Right ventricle myocardium inferior (tissue), 1 donor: ENCODE measurements around the gene AGBL3. TPM values are rescaled to one million over a fixed set of nuclear protein-coding genes. Genes with fewer than 3 reads are reported as not detected.
A peak's percentile ranks its signal among the peaks of the same experiment; 100 is the strongest.
"Not testable (repeated sequence)": the region's sequence is repeated elsewhere in the genome, so short reads cannot be mapped to it uniquely, and the experiment has no call there.

Experiments used
- ATAC-seq: fragments of 200-7000 bp; cut with Tn5 transposase; one replicate; pipeline ENCODE4 v1.9.1; 2020; ENCODE audit warnings: mild to moderate bottlenecking, moderate library complexity
- DNase-seq: peaks from one replicate; pipeline ENCODE4 v3.0.0; 2021; ENCODE audit errors: missing footprints
- intact Hi-C: fragments of 100-400 bp; cut with DNase I; formaldehyde crosslinking; loops from one replicate; pipeline ENCODE4 v1.11.0; 2022
- total RNA-seq: library from RNA; stranded (reverse); fragmentation: NEBNext Ultra II Directional; extraction: Animal tissue kit (Norgen Biotek cat#: 25700); gene quantifications from one replicate; pipeline ENCODE4 v1.2.1, GENCODE V29; 2021
- donor health status: DM: no; HTN: yes; CAD: no; lungs with severe emphysema.

The AGBL3 gene
- total RNA-seq, 1 donor from 2014 or later = 2.2 TPM

- peak; percentile 98 for DNase-seq
- ATAC-seq = peak; percentile 97
- intact Hi-C loops = loop anchor here (1.0 to 10.0 kb wide), 3 partner anchors 184 to 526 kb away; partner anchors contain the start of genes AGBL3 and BPGM
These were observed 184.1 kb downstream of the AGBL3 start, which contains the start of gene CYREN for GRCh38 chr7:135170274-135170997. Gene CYREN (minus strand): TSS chr7:135170707. CDS start chr7:135168922, 1,785 bp downstream.

- DNase-seq, ATAC-seq: not testable (repeated sequence)
- intact Hi-C loops = loop anchor here (1.0 to 10.0 kb wide), 3 partner anchors 185 to 526 kb away; partner anchors contain the start of genes AGBL3 and BPGM
These were observed 184.7 kb downstream of the AGBL3 start for GRCh38 chr7:135170998-135171481.

GRCh38 chr7:135171581-135172291, 185.4 kb downstream of the AGBL3 start:
- ATAC-seq, DNase-seq: not testable (repeated sequence)
- intact Hi-C loops = loop anchor here (5.0 to 10.0 kb wide), 2 partner anchors 474 to 527 kb away; partner anchors contain the start of gene BPGM

GRCh38 chr7:135173916-135174315, 187.6 kb downstream of the AGBL3 start:
- DNase-seq, ATAC-seq: not testable (repeated sequence)
- intact Hi-C loops = loop anchor here (5.0 to 10.0 kb wide), 2 partner anchors 477 to 529 kb away; partner anchors contain the start of gene BPGM

GRCh38 chr7:135174941-135175340, 188.6 kb downstream of the AGBL3 start:
- intact Hi-C loops = loop anchor here (5.0 to 10.0 kb wide), 2 partner anchors 478 to 530 kb away; partner anchors contain the start of gene BPGM
- no peak for DNase-seq

GRCh38 chr7:135175931-135176330, 189.6 kb downstream of the AGBL3 start:
- intact Hi-C loops = loop anchor here (10.0 kb wide), 1 partner anchor 531 kb away; the partner anchor contains the start of gene BPGM
- no peak for ATAC-seq
- no peak for DNase-seq

More at GRCh38 chr7:135174941-135175340, 188.6 kb downstream of the AGBL3 start:
- ATAC-seq = no peak

GRCh38 chr7:135177028-135177696, 190.9 kb downstream of the AGBL3 start:
- intact Hi-C loops = loop anchor here (10.0 kb wide), 1 partner anchor 532 kb away; the partner anchor contains the start of gene BPGM
- ATAC-seq = no peak
- DNase-seq = no peak

- DNase-seq (no peak), ATAC-seq (no peak)
- intact Hi-C loops = loop anchor here (10.0 kb wide), 1 partner anchor 534 kb away; the partner anchor contains the start of gene BPGM
These were observed 192.1 kb downstream of the AGBL3 start for GRCh38 chr7:135178364-135178763.

GRCh38 chr7:135179321-135179925, 193.1 kb downstream of the AGBL3 start:
- no peak for ATAC-seq
- no peak for DNase-seq

GRCh38 chr7:135180122-135180521, 193.8 kb downstream of the AGBL3 start:
- intact Hi-C loops = no loop called here
- DNase-seq (no peak), ATAC-seq (no peak)

More at GRCh38 chr7:135179321-135179925, 193.1 kb downstream of the AGBL3 start:
- intact Hi-C loops = loop anchor here (10.0 kb wide), 1 partner anchor 535 kb away; the partner anchor contains the start of gene BPGM

- ATAC-seq (no peak), DNase-seq (no peak)
- intact Hi-C loops = no loop called here
These were observed 195.1 kb downstream of the AGBL3 start for GRCh38 chr7:135181261-135181928.

GRCh38 chr7:135181929-135182678, 195.8 kb downstream of the AGBL3 start:
- ATAC-seq (no peak), DNase-seq (no peak)
- intact Hi-C loops = no loop called here

GRCh38 chr7:135183478-135183877, 197.2 kb downstream of the AGBL3 start:
- DNase-seq (no peak), ATAC-seq (no peak)
- intact Hi-C loops = no loop called here

- no peak for ATAC-seq
- intact Hi-C loops = no loop called here
- DNase-seq = no peak
These were observed 198.0 kb downstream of the AGBL3 start for GRCh38 chr7:135184254-135184841.
